ENCODE results near the gene VSIR. TPM values are rescaled to one million over a fixed set of nuclear protein-coding genes. Genes with fewer than 3 reads are reported as not detected.

VSIR gene
- total RNA-seq, 2 donors from 2014 or later = 60.7 to 119 TPM

GRCh38 chr10:71743089-71743838 is 30.1 kb downstream of the VSIR start:
- no peak overlapping the region for H3K27ac ChIP-seq

GRCh38 chr10:71742301-71743088 is 30.8 kb downstream of the VSIR start:
- peaks cover 7 to 12% of the 10 kb centered on the region in 2 donors for H3K4me1 ChIP-seq (ENCODE audit: control insufficient read depth in 1 of 2, low read depth in 2 of 2)
- H3K27ac ChIP-seq = no peak overlapping the region
- H3K36me3 ChIP-seq = no peaks in the 10 kb centered on the region
- H3K27me3 ChIP-seq (replicated peaks; ENCODE audit: insufficient read depth) = no peaks in the 10 kb centered on the region
- no peak for TF ChIP-seq CTCF (IDR thresholded peaks at IDR 0.05)
- H3K4me3 ChIP-seq = no peak overlapping the region
- ATAC-seq (ENCODE audit: insufficient number of reproducible peaks, low FRiP score, low read depth) (no peak), DNase-seq (ENCODE audit: low spot score) (no peak)
- H3K9me3 ChIP-seq = no peaks in the 10 kb centered on the region

More at GRCh38 chr10:71743089-71743838, 30.1 kb downstream of the VSIR start:
- H3K9me3 ChIP-seq = no peaks in the 10 kb centered on the region
- no peaks in the 10 kb centered on the region for H3K27me3 ChIP-seq (replicated peaks; ENCODE audit: insufficient read depth)
- no peak for TF ChIP-seq CTCF (IDR thresholded peaks at IDR 0.05)
- DNase-seq (ENCODE audit: low spot score) = no peak
- H3K4me3 ChIP-seq = no peak overlapping the region
- H3K4me1 ChIP-seq (ENCODE audit: control insufficient read depth in 1 of 2, low read depth in 2 of 2) = peaks cover 10 to 17% of the 10 kb centered on the region in 2 donors
- H3K36me3 ChIP-seq = no peaks in the 10 kb centered on the region
- no peak for ATAC-seq (ENCODE audit: insufficient number of reproducible peaks, low FRiP score, low read depth)

- no peak for TF ChIP-seq CTCF (IDR thresholded peaks at IDR 0.05)
- H3K4me1 ChIP-seq (ENCODE audit: control insufficient read depth in 1 of 2, low read depth in 2 of 2) = peaks cover 4 to 5% of the 10 kb centered on the region in 2 donors
- H3K27ac ChIP-seq = no peak overlapping the region
- no peak for ATAC-seq (ENCODE audit: insufficient number of reproducible peaks, low FRiP score, low read depth)
- DNase-seq (ENCODE audit: low spot score) = no peak
- H3K9me3 ChIP-seq = no peaks in the 10 kb centered on the region
- H3K36me3 ChIP-seq = no peaks in the 10 kb centered on the region
- no peaks in the 10 kb centered on the region for H3K27me3 ChIP-seq (replicated peaks; ENCODE audit: insufficient read depth)
- H3K4me3 ChIP-seq = no peak overlapping the region
Measured at GRCh38 chr10:71741671-71742070, 31.6 kb downstream of the VSIR start.

GRCh38 chr10:71741029-71741428 is 32.3 kb downstream of the VSIR start:
- H3K4me3 ChIP-seq = no peak overlapping the region
- TF ChIP-seq CTCF (IDR thresholded peaks at IDR 0.05) = no peak
- DNase-seq (ENCODE audit: low spot score) = no peak
- H3K36me3 ChIP-seq = no peaks in the 10 kb centered on the region
- ATAC-seq (ENCODE audit: insufficient number of reproducible peaks, low FRiP score, low read depth) = no peak
- H3K4me1 ChIP-seq (ENCODE audit: control insufficient read depth in 1 of 2, low read depth in 2 of 2) = peaks cover 0 to 2% of the 10 kb centered on the region in 2 donors
- H3K9me3 ChIP-seq = no peaks in the 10 kb centered on the region
- no peaks in the 10 kb centered on the region for H3K27me3 ChIP-seq (replicated peaks; ENCODE audit: insufficient read depth)
- no peak overlapping the region for H3K27ac ChIP-seq

- Histone ChIP-seq H3K27ac (no peak overlapping the region), H3K4me3 (no peak overlapping the region), H3K27me3 (replicated peaks; ENCODE audit: insufficient read depth) (no peaks in the 10 kb centered on the region), H3K4me1 (ENCODE audit: control insufficient read depth in 1 of 2, low read depth in 2 of 2) (peaks cover 0 to 2% of the 10 kb centered on the region in 2 donors), H3K36me3 (no peaks in the 10 kb centered on the region), H3K9me3 (no peaks in the 10 kb centered on the region)
- DNase-seq (ENCODE audit: low spot score) = no peak
- TF ChIP-seq CTCF (IDR thresholded peaks at IDR 0.05) = no peak
- no peak for ATAC-seq (ENCODE audit: insufficient number of reproducible peaks, low FRiP score, low read depth)
Measured at GRCh38 chr10:71740069-71740653, 33.2 kb downstream of the VSIR start.
